ENCODE data around the gene MAG. TPM values are rescaled to one million over a fixed set of nuclear protein-coding genes. Genes with fewer than 3 reads are reported as not detected.

MAG gene
- total RNA-seq, 2 donors from 2014 or later, result 1.6 TPM; not detected in 1

GRCh38 chr19:35351411-35352176 lies 59.6 kb downstream of the MAG start:
- Histone ChIP-seq H3K4me1 (no peaks in the 10 kb centered on the region), H3K9me3 (no peaks in the 10 kb centered on the region), H3K27ac (peak overlapping the region in 1 of 4 donors; percentile 25), H3K27me3 (no peaks in the 10 kb centered on the region), H3K4me3 (no peak overlapping the region), H3K36me3 (replicated peaks in 1 of 2; ENCODE audit: insufficient read depth in 1 of 2, low read depth in 2 of 2) (no peaks in the 10 kb centered on the region)
- ATAC-seq, result no peak
- TF ChIP-seq CTCF (IDR thresholded peaks at IDR 0.05) (no peak), POLR2A (IDR thresholded peaks at IDR 0.05) (no peak)
- peak in 1 of 4 donors; percentile 7 for DNase-seq
- intact Hi-C loops (cut with DNase I), result no loop called here
- 87 to 91% methylated on average over 24 to 38 of the region's 47 CpGs for WGBS, 2 donors

- peak overlapping the region in 1 of 4 donors; percentile 25 for H3K27ac ChIP-seq
- intact Hi-C loops (cut with DNase I), result no loop called here
- H3K36me3 ChIP-seq (replicated peaks in 1 of 2; ENCODE audit: insufficient read depth in 1 of 2, low read depth in 2 of 2), result no peaks in the 10 kb centered on the region
- no peaks in the 10 kb centered on the region for H3K9me3 ChIP-seq
- 73 to 81% methylated on average over 6 to 17 of the region's 18 CpGs for WGBS, 2 donors
- TF ChIP-seq CTCF (IDR thresholded peaks at IDR 0.05) (no peak), POLR2A (IDR thresholded peaks at IDR 0.05) (no peak)
- H3K27me3 ChIP-seq, result no peaks in the 10 kb centered on the region
- no peaks in the 10 kb centered on the region for H3K4me1 ChIP-seq
- no peak overlapping the region for H3K4me3 ChIP-seq
- no peak for DNase-seq
- no peak for ATAC-seq
Measured at GRCh38 chr19:35352177-35352447, 60.2 kb downstream of the MAG start.

GRCh38 chr19:35352448-35353304 lies 60.7 kb downstream of the MAG start:
- no peaks in the 10 kb centered on the region for H3K9me3 ChIP-seq
- no peaks in the 10 kb centered on the region for H3K27me3 ChIP-seq
- no peak overlapping the region for H3K4me3 ChIP-seq
- DNase-seq (peak; percentile 69 to 79 (median 76)), ATAC-seq (peak; percentile 87)
- 11 to 28% methylated on average over 16 to 32 of the region's 32 CpGs for WGBS, 2 donors
- H3K27ac ChIP-seq, result peak overlapping the region in 2 of 4 donors; percentile 13 to 25
- H3K4me1 ChIP-seq, result peaks cover 3% of the 10 kb centered on the region
- TF ChIP-seq CTCF (IDR thresholded peaks at IDR 0.05) (peak; percentile 54 to 94 (median 89)), POLR2A (IDR thresholded peaks at IDR 0.05) (no peak)
- no peaks in the 10 kb centered on the region for H3K36me3 ChIP-seq (replicated peaks in 1 of 2; ENCODE audit: insufficient read depth in 1 of 2, low read depth in 2 of 2)
- intact Hi-C loops (cut with DNase I), result no loop called here

GRCh38 chr19:35353635-35354034 lies 61.7 kb downstream of the MAG start:
- peaks cover 10% of the 10 kb centered on the region for H3K4me1 ChIP-seq
- no peaks in the 10 kb centered on the region for H3K27me3 ChIP-seq
- intact Hi-C loops (cut with DNase I), result no loop called here
- WGBS, 2 donors, result 49 to 67% methylated on average over 9 of the region's 9 CpGs
- TF ChIP-seq CTCF (IDR thresholded peaks at IDR 0.05) (no peak), POLR2A (IDR thresholded peaks at IDR 0.05) (no peak)
- no peaks in the 10 kb centered on the region for H3K9me3 ChIP-seq
- no peak overlapping the region for H3K27ac ChIP-seq
- DNase-seq (peak in 1 of 4 donors; percentile 6), ATAC-seq (no peak)
- no peaks in the 10 kb centered on the region for H3K36me3 ChIP-seq (replicated peaks in 1 of 2; ENCODE audit: insufficient read depth in 1 of 2, low read depth in 2 of 2)
- H3K4me3 ChIP-seq, result no peak overlapping the region

Measured in body of pancreas (tissue), 4 donors.